ENCODE results near the gene ZNF70.

DNA sequence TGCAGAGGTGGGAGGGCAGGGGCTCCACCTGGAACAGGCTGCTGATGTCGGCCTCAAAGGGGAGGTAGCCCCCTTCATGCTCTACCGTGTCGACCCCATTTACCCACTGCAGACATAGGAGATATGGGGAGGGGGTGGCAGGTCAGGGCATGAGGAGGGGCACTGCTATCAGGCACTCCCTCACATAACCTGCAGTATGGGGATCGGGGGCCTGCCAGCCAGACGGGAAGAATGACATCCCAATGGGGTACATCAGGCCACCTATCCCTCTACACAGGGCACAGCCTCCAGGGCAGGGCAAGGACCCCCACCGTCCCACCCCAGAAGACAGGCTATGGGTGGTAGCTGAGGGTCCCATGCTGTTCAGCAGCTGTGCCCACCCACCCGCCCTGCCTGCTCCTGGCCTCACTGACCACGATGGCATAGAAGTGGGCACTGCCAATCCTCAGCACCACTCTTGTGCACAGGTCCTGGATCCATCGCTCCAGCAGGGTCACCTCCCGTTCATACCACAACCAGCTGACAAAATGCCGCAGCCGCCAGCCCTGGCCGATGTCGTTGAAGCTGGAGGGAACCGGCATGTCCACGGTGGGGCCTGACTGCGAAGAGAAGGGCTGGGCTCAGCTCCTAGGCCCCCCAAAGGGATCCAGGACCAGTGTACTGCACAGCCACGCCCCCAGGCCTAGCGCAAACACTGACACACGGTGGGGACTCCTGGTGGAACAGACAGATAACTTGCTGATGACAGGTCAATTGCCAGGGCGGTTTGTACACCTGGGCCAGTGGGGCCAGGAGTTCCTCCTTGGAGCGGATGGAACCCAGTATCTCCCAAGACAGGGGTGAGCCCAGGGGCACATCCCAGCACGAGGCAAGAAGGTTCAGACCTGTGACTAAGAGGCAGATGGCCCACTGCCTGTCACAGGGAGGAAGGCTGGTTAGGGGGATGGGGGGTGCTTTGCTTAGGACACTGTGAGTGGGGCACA, 36.0 kb downstream of the ZNF70 start:
- no peak for TF ChIP-seq POLR2A (IDR thresholded peaks at IDR 0.05)
- TF ChIP-seq, protein P1, sequence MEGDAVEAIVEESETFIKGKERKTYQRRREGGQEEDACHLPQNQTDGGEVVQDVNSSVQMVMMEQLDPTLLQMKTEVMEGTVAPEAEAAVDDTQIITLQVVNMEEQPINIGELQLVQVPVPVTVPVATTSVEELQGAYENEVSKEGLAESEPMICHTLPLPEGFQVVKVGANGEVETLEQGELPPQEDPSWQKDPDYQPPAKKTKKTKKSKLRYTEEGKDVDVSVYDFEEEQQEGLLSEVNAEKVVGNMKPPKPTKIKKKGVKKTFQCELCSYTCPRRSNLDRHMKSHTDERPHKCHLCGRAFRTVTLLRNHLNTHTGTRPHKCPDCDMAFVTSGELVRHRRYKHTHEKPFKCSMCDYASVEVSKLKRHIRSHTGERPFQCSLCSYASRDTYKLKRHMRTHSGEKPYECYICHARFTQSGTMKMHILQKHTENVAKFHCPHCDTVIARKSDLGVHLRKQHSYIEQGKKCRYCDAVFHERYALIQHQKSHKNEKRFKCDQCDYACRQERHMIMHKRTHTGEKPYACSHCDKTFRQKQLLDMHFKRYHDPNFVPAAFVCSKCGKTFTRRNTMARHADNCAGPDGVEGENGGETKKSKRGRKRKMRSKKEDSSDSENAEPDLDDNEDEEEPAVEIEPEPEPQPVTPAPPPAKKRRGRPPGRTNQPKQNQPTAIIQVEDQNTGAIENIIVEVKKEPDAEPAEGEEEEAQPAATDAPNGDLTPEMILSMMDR (IDR thresholded peaks at IDR 0.05): no peak
